ENCODE results near the gene PPFIA1.

GRCh38 chr11:70387564-70387963 is 117.1 kb downstream of the PPFIA1 start:
- no peak for TF ChIP-seq POLR2AphosphoS5 (IDR thresholded peaks at IDR 0.05)
- no peak for TF ChIP-seq CTCF (IDR thresholded peaks at IDR 0.05)
- no peak for TF ChIP-seq EP300 (IDR thresholded peaks at IDR 0.05)
- no peak for TF ChIP-seq POLR2A (IDR thresholded peaks at IDR 0.05)
